GM19328 (cell line): ENCODE measurements around the gene C11orf86.
"Not testable (repeated sequence)": the region's sequence is repeated elsewhere in the genome, so short reads cannot be mapped to it uniquely, and the experiment has no call there.

ENCODE experiments used
- ATAC-seq: cut with Tn5 transposase; IDR thresholded peaks from one replicate; pipeline ENCODE4 v1.9.1; 2021; ENCODE audit warnings: mild to moderate bottlenecking, moderate library complexity; ENCODE audit not compliant: unreplicated experiment

C11orf86 gene

DNA sequence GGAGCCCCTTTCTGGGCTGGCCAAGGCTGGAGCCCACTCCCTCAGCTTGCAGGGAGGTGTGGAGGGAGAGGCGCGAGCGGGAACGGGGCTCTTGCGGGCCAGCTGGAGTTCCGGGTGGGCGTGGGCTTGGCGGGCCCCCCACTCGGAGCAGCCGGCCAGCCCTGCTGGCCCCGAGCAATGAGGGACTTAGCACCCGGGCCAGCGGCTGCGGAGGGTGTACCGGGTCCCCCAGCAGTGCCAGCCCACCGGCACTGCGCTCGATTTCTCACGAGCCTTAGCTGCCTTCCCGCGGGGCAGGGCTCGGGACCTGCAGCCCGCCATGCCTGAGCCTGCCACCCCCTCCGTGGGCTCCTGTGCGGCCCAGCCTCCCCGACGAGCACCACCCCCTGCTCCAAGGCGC, 13.6 kb downstream of the C11orf86 start:
- ATAC-seq = not testable (repeated sequence)

DNA sequence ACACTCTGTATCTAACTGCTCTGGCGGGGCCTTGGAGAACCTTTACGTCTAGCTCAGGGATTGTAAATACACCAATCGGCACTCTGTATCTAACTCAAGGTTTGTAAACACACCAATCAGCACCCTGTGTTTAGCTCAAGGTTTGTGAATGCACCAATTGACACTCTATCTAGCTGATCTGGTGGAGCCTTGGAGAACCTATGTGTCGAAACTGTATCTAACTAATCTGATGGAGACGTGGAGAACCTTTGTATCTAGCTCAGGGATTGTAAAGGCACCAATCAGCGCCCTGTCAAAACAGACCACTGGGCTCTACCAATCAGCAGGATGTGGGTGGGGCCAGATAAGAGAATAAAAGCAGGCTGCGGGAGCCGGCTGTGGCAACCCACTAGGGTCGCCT, 14.3 kb downstream of the C11orf86 start:
- ATAC-seq = not testable (repeated sequence)

DNA sequence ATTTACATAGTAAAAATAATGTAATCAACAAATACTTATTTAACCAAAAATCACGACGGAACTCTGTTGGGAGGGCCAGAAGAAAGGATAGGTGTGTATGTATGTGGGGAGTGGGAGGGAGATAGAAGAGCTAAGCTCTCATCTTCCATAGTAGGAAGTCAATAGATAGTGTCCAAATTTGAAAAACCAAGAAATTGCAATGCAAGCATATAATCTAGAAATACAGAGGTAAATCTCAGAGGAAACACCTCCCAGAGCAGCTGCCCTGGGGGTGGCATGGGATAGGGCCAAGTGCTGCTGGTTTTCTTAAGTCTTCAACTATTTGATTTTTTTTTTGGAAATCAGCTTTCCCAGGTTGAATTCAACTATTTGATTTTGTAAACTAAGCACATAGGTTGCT, 16.9 kb downstream of the C11orf86 start:
- ATAC-seq = no peak

DNA sequence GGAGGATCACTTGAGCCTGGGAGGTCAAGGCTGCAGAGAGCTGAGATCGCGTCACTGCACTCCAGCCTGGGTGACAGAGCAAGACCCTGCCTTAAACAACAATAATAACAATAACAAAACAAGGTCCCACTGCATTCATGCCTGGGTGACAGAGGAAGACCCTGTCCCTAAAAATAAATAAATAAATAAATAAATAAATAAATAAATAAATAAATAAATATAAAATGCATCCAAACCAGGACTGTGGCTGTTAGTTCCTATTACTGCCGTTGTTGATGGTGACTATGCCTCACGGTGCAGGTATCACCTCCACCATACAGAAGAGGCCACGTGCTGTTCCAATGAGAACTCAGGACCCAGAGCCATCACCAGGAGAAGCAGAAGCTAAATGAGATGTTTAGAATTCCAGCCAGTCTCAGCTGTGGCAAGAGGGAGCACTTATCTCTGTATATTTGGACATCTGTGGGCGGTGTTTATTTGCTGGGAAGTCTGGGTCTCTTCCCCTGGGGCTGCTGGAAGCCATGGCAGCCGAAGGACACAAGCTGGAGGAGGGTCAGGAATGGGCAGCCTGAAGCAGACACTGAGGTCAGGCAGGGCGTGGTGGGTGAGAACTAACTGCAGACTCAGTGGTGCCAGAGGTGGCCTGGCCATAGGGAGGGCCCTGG, 21.6 kb downstream of the C11orf86 start:
- ATAC-seq = no peak

DNA sequence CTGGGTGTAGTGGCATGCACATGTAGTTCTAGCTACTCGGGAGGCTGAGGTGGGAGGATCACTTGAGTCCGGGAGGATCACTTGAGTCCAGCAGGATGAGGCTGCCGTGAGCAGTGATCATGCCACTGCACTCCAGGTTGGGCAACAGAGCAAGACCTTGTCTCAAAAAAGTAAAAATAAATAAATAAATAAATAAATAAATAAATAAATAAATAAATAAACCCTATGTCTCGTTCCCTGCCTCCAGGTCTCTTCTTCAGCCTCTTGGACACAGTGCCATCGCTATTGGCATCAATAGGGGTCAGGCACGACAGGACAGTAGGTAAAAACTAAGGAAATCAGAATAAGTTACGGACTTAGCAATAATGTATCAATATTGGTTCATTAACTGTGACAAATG, 24.5 kb downstream of the C11orf86 start:
- ATAC-seq = no peak

DNA sequence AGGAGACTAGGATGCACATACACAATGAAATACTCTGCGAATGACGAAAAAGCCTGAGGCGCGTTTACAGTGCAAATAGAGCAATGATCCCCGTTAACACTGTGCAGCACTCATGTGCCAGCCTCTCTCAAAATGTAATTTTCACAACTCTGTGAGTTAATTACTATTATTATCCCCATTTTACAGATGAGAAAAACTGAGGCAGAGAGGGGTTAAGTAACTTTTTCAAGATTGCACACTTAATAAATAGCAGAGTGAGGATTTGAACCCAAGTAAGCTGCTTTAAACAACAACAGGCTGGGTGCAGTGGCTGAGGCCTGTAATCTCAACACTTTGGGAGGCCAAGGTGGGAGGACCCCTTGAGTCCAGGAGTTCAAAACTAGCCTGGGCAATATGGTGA, 26.2 kb downstream of the C11orf86 start:
- ATAC-seq = no peak

DNA sequence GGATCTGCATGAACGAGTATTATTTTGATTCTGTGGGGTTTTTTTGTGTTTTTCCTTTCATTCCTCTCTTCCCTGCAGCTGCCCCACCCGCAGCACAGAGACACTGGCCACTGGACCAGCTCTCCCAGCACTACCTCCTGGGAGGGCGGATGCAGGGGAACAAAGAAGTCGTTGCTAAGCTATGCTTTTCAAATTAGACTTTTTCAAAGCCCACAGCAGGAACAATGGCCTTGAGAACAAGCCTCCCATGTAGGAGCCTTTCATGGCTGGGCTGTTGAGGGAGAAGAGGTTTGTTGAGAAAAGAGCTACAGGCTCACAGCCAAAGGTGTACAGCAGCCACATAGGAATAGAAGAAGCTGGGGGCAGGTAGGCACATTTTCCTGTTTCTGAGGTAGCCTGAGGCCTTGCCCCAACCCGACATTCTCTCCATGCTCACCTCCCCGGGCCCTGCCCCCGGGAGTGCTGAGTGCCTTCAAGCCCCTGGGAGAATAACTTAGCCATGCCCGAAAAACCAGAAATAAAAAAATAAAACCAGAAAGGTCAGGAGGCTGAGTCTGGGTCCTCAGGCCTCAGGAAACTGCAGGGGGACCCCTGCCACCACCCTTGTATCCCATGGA, 27.3 kb downstream of the C11orf86 start:
- ATAC-seq = no peak

DNA sequence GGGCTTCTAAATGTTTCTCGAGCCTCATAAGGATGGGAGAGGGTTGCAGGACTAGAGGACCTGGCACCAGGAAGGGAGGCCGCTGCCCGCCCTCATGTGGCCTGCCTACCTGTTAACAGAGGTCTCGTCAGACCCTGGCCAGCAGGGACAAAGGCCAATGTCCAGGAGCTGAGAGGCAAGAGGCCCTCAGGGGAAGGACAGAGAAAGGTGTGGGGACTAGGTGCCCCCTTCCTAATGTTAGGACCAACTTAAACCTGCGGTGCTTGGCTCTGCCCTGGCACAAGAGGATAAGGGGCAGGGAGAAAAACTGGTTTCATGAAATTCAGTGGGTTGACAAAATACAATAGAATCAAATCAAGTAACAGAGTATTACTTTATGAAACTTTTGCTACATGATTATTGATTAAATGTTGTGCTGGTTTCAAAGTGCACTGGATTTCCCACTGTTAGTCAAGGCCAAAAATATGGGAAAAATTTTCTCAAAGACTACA, 27.9 kb downstream of the C11orf86 start:
- no peak for ATAC-seq

DNA sequence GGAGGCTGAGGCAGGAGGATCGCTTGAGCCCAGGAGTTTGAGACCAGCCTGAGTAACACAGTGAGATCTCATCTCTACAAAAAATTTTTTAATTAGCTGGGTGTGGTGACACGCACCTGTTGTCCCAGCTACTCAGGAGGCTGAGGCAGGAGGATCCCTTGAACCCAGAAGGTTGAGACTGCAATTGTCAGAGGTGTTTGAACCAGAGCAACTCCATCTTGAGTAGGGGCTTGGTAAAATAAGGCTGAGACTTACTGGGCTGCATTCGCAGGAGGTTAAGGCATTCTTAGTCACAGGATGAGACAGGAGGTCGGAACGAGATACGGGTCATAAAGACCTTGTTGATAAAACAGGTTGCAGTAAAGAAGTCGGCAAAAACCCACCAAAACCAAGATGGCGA, 30.1 kb downstream of the C11orf86 start:
- not testable (repeated sequence) for ATAC-seq

DNA sequence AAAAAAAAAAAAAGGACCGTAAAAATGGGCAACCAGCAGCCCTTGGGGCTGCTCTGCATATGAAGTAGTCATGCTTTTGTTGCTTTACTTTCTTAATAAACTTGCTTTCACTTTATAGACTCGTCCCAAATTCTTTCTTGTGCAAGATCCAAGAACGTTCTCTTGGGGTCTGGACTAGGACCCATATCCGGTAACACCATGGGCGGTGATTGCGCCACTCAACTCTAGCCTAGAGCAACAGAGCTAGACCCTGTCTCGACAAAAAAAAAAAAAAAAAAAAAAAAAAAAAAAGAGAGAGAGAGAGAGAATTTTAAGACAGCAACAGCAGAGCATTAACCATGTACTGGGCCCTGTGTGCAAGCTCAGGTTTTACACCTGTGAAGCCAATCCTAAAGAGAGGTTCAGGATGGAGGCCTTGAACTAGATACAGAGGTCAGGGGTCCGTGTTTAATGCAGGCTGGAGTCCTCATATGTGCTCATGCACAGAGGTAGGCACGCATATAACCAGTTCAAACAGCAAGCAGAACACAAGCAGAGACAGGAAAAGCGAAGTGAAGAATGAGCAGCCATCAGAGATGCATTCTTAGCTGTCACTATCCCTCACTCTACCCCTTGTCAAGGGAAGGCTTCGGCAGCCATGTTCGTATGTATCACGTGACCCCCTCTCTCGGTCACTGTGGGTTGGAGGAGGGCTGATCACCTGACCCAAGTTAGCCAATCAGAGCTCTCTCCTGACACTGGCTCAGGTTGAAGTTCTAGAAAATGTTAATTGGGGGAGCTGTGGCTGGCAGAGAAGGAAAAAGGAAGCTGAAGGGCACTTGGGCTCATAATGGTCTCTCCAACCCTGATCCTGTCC, 31.2 kb downstream of the C11orf86 start:
- no peak for ATAC-seq

DNA sequence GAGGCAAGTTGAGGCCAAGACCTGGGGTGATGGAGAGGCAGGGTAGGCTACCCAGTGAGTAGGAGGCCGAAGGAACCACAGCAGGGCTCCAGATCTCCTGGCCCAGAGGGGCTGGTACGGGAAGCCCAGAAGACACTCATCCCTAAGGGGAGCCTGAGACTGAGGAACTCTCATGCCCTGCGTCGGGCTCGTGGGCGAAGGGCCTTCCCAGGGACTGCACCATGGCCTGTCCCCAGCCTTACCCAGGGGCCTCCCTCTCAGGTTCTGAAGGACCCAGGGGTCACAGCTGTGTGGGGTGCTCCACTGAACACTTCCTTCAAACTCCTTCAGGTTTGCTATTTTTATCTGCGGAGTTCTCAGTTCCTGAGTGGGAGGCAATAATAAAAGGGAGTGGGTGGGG, 32.0 kb downstream of the C11orf86 start:
- ATAC-seq = no peak

DNA sequence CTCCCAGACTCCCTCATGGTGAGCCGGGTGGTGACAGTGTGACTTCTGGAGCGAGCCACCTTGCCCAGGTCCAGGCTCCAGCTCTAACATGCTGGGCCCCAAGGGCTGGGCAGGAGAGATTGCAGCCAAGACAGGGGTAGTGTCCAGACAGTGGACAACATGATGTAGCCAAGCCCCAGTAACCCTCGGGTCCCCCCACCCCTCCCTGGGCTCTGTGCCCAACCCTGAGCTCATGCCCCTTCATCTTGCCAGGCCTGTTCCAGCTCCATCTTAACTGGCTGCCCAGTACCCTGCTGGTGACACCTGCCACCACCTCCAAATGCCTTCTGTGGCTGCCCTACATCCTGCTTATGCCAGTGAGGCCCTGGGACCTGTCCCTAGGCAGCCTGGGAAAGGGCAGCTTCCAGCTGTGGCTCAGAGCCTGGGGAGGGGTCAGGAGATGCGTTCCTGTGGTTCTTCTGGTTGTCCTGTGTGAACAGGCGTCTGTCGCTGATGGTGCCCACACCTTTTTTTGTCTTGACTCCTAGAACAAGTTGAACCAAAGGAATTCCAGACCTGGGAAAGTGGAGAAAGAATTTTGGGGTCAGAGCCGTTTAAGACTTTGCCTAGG, 35.3 kb downstream of the C11orf86 start:
- ATAC-seq = no peak

DNA sequence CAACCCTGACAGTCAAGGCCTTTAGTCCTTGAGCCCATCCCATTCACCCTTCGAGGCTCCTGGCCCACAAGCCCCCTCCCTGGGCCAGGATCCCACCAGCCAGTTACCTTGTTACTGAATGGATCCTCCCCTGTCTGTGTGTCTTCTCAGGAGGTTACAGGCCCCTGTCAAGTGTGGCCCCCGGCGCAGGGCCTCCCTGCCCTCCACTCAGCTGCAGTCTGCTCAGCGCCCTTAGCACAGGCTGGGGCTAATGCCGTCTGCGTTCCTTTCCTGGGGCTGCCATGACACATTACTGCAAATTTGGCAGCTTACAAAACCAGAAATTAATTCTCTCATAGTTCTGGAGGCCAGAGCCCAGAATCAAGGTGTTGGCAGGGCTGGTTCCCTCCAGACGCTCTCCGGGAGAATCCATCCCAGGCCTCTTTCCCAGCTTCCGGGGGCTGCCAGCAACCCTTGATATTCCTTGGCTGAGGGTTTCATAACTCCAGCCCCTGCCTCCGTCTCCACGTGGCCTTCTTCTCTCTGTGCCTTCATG, 38.5 kb downstream of the C11orf86 start:
- no peak for ATAC-seq

DNA sequence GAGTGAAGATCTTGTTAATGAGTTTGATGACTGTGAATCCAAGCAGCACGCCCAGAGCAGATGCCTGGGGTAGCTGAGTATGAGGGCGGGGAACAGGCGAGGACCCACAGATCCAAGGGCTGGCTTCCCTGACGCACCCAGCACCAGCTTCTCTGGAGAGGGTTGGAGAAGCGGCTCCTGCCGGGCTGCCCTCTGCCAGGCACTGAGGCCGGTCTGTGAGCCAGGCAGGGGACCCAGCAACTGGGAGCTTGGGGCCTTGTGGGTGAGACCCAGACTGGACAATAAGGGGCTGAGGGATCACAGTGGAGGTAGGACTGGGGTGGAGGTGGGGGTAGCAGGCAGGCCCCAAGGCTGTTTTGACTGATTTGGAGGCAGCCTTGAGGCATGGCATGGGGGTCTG, 39.2 kb downstream of the C11orf86 start:
- ATAC-seq = no peak

DNA sequence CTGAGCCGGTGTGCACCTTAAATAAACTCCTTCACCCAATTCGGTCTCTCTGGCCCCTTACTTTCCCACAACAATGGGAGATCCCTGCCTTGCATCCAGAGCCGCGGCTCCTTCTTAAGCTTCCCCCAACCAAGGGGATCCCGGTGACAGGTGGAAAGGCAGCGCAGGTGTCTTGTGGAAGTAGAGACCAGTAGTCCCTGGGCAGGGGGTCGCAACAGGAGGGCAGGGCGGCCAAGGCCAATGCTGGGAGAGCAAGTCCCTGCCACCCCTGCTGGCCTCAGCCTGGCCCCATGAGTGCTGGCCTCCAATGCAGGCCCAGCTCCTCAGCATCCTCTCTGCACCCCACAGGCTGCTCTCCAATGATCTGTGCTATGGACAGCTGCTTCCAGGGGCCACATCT, 39.9 kb downstream of the C11orf86 start:
- ATAC-seq = no peak

DNA sequence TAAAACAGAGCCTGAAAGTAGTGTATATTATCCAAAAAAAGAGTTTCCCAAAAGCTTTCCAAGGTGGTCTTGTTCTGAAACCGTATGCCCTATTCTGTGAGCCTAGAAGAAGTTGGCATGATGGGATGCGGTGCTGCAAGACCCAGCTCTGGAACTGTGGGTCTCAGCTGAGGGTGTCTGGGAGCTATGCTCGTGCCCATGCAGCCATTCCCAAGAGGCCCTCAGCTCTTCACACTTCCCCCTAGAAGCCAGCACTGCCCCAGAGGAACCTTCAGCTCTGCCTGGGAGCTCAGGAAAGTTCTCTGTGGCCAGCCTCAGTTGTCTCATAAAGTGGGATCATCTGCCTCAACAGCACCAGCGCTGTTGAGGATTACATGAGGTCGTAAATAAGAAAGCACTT, 41.4 kb downstream of the C11orf86 start:
- no peak for ATAC-seq

DNA sequence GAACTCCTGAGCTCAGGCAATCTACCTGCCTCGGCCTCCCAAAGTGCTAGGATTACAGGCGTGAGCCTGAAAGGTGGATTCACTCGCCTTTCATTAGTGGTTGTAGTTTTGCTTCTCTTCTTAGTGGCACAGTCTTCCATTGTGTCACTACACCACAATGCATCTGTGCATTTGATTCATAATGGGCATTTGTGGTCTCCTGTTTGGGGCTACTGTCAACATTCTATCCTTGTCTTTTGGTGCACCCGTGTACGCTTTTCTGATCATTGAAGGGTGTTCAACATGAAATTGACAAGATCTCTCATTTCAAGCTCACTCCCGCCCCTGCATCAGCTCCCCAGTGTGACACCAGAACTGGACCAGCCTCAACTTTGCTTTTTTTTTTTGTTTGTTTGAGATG, 45.8 kb downstream of the C11orf86 start:
- no peak for ATAC-seq

DNA sequence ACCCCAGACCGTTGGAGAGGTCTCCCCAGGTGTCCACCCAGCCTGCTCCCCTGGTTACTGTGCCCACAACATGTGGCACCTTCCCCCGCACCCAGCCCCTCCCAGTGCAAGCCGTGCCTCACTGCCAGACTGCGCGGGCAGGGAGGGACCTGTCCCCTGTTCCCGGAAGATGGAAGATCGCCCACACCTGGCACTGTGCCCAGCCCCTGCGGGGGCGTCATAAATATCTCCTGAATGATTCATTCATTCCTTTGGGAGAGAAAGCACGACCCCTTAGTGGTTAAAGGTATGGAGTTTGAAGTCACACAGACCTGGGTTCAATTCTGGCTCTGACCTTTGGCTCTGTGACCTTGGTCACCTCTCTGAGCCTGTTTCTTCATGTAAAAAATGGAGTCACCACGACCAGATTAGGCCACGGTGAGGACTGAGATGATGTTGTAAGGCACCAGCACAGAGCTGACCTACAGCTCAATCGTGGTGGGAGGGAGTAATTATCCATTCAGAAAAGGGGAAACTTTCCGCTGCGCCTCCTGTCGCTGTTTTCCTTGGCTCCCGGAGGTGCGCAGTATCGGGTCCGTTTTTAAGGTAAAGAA, 47.3 kb downstream of the C11orf86 start:
- ATAC-seq = no peak

DNA sequence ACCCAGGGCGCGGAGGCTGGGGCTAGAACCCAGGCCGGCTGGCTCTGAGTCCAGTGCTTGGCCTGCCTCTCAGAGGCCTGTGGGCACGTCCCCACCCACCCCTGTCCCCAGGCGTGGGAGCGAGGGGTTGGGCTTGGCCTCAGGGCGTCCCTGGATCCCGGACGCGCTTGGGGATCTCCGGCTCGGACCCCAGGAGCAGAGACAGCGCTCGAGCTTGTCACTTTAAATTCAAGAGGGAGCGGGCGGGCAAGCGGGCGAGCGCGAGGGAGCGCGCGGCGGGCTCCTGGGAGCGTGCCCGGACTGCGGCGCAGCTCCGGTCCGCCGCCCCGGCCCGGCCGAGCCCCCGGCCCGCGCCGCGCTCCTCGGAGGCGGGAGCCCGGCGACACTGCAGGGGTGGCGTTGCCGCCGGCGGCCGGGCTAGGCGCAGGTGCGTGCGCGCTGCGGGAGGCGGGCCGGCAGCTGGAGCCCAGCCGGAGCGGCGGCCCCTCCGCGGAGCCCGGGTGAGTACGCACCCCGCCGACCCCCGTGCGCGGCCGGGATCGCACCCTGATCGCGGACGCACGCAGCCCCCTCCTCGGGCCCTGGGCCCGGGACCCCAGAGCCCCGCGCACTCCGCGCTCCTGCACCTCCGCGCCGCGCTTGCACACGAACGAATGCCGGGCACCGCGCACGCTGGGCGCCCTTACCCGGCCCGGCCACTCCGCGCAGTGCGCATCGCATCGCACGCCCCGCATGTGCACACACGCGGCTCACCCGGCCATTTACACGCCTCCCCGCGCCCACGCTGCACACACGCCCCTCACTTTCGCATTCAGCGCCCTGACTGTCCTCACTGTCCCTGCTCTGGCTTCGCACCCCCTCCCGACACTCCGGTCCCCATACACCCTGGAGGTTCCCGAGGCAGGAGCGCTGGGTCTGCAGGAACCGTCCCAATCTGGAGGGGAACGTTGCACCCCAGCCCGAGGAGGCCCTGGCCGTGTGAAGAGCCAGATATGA, 48.2 kb downstream of the C11orf86 start, which contains the start of gene SYT12:
TSS of gene SYT12 (plus strand) at position 174 of the 996 bp plus-strand sequence. CDS start 7,011 bp downstream, outside the sequence.
- ATAC-seq = no peak
